HFFc6 (cell line): Measurements from ENCODE around the gene PDGFC. TPM values are rescaled to one million over a fixed set of nuclear protein-coding genes. Genes with fewer than 3 reads are reported as not detected.
A peak's percentile ranks its signal among the peaks of the same experiment; 100 is the strongest.

Experiments used
- DNase-seq: peaks from one replicate; pipeline ENCODE4 v3.0.0-alpha.2; 2018
- H3K27ac Mint-ChIP-seq: 2 replicates; pipeline ENCODE4 v1.8.0; 2020; ENCODE audit warnings: mild to moderate bottlenecking, mixed read lengths
- H3K27me3 Mint-ChIP-seq: 2 replicates; pipeline ENCODE4 v1.8.0; 2021; ENCODE audit warnings: mild to moderate bottlenecking, moderate library complexity, mixed read lengths; ENCODE audit not compliant: insufficient read depth
- H3K36me3 Mint-ChIP-seq: 2 replicates; pipeline ENCODE4 v1.8.0; 2021; ENCODE audit warnings: low read depth, mixed read lengths
- H3K4me1 Mint-ChIP-seq: 2 replicates; pipeline ENCODE4 v1.8.0; 2020; ENCODE audit warnings: low read depth, mixed read lengths
- H3K4me3 Mint-ChIP-seq: 2 replicates; pipeline ENCODE4 v1.8.0; 2020; ENCODE audit warnings: mild to moderate bottlenecking, moderate library complexity, mixed read lengths
- H3K9me3 Mint-ChIP-seq: 2 replicates; pipeline ENCODE4 v1.8.0; 2020; ENCODE audit warnings: mild to moderate bottlenecking, mixed read lengths
- total RNA-seq, 6 experiments: library from RNA; stranded (reverse); fragmentation: NEBNext Ultra II Directional; extraction: Animal tissue kit (Norgen Biotek cat#: 25700); gene quantifications; 2 replicates in 1 of 6; 3 replicates in 5 of 6; pipeline ENCODE4 v1.2.3, GENCODE V29; 2021
- TF ChIP-seq, protein P1 (sequence below): fragments of 200-600 bp; sonication (generic); IDR thresholded peaks from 2 replicates; pipeline ENCODE4 v1.5.0; 2021; ENCODE audit warnings: antibody characterized with exemption, mild to moderate bottlenecking

PDGFC gene
- total RNA-seq, 6 experiments from 2014 or later, result 71.5 to 112 (median 76.1) TPM

DNA sequence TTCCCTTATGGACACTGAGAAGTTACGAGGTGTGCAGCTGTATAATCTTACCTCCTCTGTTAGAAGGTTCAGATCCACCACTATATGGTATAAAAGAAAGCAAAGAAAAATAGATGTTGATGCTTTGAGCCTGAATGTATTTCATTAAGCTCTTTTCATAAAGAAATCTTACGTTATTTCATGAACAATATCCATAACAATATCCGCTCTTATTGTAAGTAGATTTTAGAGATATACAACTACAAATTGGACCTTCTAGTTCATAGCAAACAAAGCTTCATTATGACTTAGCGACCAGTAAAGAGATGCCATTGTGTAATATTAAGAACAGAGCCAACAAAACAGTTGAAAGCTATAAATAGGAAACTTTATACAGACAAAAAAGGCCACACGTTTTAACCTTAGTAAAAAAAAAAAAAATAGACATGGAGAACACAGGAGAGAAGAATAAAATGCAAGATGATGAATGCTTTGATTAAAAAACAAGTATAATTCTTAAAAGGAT, 203.6 kb downstream of the PDGFC start:
- no peak for DNase-seq
- Mint-ChIP-seq H3K27ac (peak overlapping the region; percentile 10), H3K27me3 (no peaks in the 10 kb centered on the region), H3K36me3 (peaks cover 49% of the 10 kb centered on the region), H3K4me3 (no peak overlapping the region), H3K9me3 (no peaks in the 10 kb centered on the region), H3K4me1 (peaks cover 94% of the 10 kb centered on the region)
- TF ChIP-seq, protein P1, sequence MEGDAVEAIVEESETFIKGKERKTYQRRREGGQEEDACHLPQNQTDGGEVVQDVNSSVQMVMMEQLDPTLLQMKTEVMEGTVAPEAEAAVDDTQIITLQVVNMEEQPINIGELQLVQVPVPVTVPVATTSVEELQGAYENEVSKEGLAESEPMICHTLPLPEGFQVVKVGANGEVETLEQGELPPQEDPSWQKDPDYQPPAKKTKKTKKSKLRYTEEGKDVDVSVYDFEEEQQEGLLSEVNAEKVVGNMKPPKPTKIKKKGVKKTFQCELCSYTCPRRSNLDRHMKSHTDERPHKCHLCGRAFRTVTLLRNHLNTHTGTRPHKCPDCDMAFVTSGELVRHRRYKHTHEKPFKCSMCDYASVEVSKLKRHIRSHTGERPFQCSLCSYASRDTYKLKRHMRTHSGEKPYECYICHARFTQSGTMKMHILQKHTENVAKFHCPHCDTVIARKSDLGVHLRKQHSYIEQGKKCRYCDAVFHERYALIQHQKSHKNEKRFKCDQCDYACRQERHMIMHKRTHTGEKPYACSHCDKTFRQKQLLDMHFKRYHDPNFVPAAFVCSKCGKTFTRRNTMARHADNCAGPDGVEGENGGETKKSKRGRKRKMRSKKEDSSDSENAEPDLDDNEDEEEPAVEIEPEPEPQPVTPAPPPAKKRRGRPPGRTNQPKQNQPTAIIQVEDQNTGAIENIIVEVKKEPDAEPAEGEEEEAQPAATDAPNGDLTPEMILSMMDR, result no peak

DNA sequence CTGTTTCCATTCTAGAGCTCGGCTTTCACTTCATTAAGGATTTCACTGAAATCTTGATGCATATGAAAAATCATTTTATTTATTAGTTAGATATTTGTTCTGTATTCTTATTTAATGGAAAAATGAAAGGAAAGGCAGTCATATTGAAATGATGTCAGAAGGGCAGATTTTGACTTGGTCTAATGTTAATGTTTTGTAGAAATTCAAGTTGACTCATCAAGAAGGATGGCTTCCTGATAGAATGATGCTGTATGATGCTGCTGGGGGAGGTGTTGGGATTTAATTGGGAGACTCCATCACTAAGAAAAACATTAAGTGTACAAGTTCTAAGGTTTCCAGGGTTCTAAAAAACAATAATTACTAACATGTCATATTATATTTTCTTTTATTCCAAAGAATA, 204.8 kb downstream of the PDGFC start:
- Mint-ChIP-seq H3K27ac (peak overlapping the region; percentile 66), H3K4me3 (peak overlapping the region; percentile 47; the same call in 1 of the 2 replicates), H3K4me1 (peaks cover 92% of the 10 kb centered on the region), H3K27me3 (no peaks in the 10 kb centered on the region), H3K9me3 (no peaks in the 10 kb centered on the region), H3K36me3 (peaks cover 53% of the 10 kb centered on the region)
- TF ChIP-seq, protein P1, result no peak
- peak; percentile 17 for DNase-seq

DNA sequence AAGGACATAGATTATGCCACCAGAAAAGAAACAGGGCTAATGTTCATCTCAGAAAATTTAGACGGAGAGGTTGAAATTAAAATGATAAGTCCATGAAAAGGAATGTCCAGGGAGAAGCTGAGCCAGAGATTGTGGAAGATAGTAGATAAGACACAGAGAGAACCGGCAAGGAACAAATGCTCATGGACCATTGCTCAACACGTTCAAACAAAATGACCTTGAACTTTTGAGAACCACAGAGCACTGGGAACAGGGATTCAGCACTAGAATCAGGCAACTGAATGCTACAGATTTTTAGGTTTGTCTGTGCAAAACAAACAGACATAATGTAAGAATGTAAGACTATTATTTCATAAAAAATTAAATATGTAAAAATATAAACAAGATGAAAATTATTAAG, 206.3 kb downstream of the PDGFC start:
- H3K9me3 Mint-ChIP-seq, result no peaks in the 10 kb centered on the region

DNA sequence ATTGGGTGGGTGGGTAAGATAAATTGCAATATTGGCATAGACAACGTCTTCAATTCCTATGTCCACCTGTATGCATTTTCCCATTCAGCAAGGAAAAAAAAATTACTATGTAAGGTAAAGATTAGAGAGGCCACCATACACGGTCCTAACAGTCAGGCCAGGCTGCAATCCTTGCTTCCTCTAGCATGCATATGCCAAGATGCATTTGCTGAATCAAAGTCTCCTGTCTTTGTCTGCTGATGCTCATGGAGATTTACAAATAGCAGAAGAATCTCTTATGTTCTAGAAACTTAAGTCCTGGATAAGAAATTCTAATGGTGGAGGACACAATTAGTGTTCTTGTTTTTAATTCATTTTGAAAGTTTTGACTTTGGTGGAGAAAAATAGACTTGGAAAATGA, 206.8 kb downstream of the PDGFC start:
- peaks cover 84% of the 10 kb centered on the region for H3K4me1 Mint-ChIP-seq
- no peaks in the 10 kb centered on the region for H3K9me3 Mint-ChIP-seq

More for the DNA sequence above, 206.3 kb downstream of the PDGFC start:
- Mint-ChIP-seq H3K27ac (peak overlapping the region; percentile 65), H3K4me3 (peak overlapping the region; percentile 8; the same call in 1 of the 2 replicates), H3K4me1 (peaks cover 88% of the 10 kb centered on the region), H3K27me3 (no peaks in the 10 kb centered on the region), H3K36me3 (peaks cover 69% of the 10 kb centered on the region)
- DNase-seq, result peak; percentile 24
- TF ChIP-seq, protein P1, result no peak

DNA sequence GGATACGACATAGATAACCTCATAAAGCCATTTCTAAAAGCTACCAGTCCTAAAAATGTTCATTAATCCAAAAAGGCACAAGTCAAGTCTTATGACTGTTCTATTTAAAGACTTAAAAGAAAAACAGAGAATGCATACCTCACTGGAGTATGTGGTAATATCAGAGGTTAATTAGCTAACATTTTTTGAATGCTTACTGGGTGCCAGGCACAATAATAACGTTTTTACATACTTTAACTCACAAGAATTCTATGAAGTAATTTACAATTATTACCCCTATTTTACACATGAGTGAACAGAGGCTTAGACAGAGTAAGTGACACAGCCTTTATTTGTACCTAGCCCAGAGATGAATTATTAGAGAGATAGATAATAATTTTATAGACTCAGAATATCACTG, 207.5 kb downstream of the PDGFC start:
- TF ChIP-seq, protein P1, result no peak
- Mint-ChIP-seq H3K27ac (peak overlapping the region; percentile 17), H3K9me3 (no peaks in the 10 kb centered on the region), H3K4me1 (peaks cover 78% of the 10 kb centered on the region), H3K36me3 (peaks cover 63% of the 10 kb centered on the region), H3K27me3 (no peaks in the 10 kb centered on the region), H3K4me3 (peak overlapping the region; percentile 52)
- DNase-seq, result peak; percentile 44

More for the DNA sequence above, 206.8 kb downstream of the PDGFC start:
- H3K4me3 Mint-ChIP-seq, result 0 out of 2 replicates have a peak overlapping the region, but pooled peaks have one; percentile 8
- TF ChIP-seq, protein P1, result no peak
- peaks cover 67% of the 10 kb centered on the region for H3K36me3 Mint-ChIP-seq
- peak overlapping the region; percentile 55 for H3K27ac Mint-ChIP-seq
- DNase-seq, result no peak
- no peaks in the 10 kb centered on the region for H3K27me3 Mint-ChIP-seq
